ENCODE measurements around the gene BCAS1.

BCAS1 gene

GRCh38 chr20:53920647-53921245 is 149.6 kb downstream of the BCAS1 start:
- DNase-seq: no peak

DNA sequence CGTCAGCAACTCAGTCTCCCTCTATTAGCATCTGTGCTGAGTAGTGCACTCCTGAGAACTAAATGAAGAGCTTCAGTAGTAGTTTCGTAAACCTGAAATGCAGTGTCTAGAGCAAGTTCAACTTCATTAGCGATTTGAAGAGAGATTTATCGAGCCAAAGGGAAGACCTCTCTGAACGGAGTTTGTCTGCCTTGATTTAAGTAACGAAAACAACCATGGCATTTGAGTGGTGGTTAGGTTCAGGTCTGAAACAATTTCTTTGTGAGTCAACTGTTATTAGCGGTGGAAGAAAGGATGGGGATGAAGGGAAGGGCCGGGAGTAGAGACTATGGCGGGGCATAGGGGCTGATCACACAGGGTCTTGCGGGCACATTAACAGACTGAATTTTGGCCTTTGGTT is 150.5 kb downstream of the BCAS1 start:
- no peak for DNase-seq

- no peak for DNase-seq
Measured at GRCh38 chr20:53918949-53919361, 151.4 kb downstream of the BCAS1 start.

DNA sequence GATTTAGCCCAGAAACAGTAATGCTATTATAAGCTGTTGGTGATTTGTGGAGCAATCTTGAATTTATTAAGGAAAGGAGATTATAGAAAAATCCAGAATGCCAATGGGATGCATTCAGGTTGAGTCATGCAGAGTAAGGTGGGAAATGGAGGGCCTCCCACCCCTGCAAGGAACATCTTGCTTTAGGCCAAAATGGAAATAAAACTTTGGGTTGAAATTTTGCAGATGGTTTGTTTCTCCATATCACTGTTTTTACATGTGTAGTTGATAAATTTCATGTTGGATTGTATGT is 152.4 kb downstream of the BCAS1 start:
- no peak for DNase-seq

- DNase-seq: no peak
Measured at GRCh38 chr20:53917145-53918019, 153.0 kb downstream of the BCAS1 start.

GRCh38 chr20:53916173-53916512 is 154.3 kb downstream of the BCAS1 start:
- DNase-seq: no peak

DNA sequence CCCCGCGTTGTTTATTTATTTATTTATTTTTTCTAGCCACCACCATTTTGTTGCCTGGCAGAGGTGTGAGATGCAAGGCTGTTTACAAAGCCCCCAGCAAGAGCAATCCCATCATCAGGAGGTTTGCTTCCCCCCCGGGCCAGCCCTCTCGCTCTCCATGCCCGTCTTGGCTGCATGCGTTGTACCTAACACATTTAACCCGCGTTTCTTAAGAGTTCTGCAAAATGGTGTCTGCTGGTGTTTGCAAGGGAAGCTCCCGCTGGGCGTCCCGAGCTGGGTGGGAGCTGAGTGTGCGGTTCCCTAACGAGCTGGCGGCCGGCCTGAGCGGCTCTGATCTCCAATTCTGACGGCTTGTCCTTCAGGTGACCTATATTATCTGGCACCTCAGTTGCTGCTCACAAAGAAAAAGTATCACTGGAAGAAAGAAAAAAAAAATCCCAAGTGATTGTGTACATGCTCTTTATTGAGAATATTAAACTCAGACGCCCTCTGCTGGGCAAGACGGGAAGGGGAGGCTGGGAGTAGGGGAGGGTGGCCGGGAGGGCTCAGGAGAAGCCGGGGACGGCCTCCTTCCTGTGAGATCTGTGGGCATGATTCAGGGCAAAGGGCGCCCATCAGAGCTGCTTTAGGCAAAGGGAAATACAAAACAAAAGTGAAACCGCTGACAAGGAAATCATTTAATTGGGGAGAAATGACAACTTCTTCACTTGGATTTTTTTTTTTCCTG is 154.8 kb downstream of the BCAS1 start:
- peak; percentile 64 for DNase-seq

- DNase-seq: no peak
Measured at GRCh38 chr20:53914781-53915445, 155.5 kb downstream of the BCAS1 start.

GRCh38 chr20:53914091-53914780 is 156.2 kb downstream of the BCAS1 start:
- no peak for DNase-seq

DNA sequence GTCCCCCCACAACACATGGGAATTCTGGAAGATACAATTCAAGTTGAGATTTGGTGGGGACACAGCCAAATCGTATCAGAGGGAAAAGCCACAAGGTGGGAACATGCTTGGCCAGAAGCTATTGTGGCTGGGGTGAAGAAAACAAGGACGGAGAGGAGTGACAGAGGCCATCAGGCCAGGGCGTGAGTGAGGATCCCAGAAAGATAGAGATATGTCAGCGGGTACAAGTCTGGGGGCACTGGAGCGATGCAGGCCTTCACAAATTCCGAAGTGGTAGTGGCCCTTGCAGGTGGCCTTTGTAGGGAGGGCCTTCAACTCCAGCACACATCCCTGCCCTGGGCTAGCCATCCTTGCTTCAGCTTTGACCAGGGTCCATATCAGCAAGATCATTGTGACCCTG is 159.1 kb downstream of the BCAS1 start:
- DNase-seq: no peak

GRCh38 chr20:53910351-53911002 is 159.9 kb downstream of the BCAS1 start:
- no peak for DNase-seq

GRCh38 chr20:53907968-53908751 is 162.2 kb downstream of the BCAS1 start:
- no peak for DNase-seq

DNA sequence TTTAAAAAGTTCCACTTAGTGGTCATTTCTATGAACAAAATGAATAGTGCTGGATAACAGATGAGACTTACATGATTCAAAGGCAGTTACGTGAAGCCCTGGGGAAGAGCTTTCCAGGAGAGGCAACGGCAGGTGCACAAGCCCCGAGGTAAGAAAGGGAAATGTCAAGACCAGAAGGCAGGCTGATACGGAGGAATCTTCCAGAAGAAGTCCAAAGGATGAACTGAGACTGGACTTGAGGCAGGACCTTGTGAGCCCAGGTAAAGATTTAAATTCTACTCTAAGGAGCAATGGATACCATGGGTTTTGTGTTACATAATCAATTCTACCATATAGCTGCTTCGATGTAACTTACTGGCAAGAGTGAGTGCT is 164.6 kb downstream of the BCAS1 start:
- DNase-seq: no peak

GRCh38 chr20:53905019-53905819 is 165.2 kb downstream of the BCAS1 start:
- no peak for DNase-seq

DNA sequence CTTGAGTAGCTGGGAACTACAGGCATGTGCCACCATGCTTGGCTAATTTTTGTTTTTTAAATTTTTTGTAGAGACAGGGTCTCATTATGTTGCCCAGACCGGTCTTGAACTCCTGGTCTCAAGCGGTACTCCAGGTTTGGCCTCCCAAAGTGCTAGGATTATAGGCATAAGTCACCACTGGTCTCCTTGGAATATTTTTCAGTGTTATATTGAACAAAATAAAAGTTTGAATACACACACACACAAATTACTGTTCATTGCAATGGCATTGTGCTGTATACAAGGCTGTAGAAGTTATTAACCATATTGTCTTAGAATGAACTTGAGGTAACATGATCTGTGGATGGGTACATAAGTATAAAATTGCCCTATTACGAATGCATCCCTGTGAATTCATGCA is 166.1 kb downstream of the BCAS1 start:
- no peak for DNase-seq

DNA sequence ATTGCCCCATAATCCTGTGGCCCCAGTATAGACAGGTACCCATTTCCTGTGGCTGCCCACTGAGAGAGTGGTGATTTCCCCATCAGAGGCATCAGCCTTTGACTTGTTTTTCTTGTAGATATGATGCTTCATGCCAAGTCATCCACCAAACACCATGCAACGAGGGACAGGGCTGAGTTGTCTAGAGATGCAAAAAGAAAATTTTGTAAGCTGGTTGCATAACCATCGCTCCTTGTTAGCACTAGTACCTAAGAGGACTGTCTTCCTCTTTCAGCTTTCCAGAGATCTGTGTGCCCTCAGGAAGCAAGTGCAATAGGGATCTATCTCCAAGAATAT is 166.8 kb downstream of the BCAS1 start:
- no peak for DNase-seq

- no peak for DNase-seq
Measured at GRCh38 chr20:53902968-53903651, 167.3 kb downstream of the BCAS1 start.

DNA sequence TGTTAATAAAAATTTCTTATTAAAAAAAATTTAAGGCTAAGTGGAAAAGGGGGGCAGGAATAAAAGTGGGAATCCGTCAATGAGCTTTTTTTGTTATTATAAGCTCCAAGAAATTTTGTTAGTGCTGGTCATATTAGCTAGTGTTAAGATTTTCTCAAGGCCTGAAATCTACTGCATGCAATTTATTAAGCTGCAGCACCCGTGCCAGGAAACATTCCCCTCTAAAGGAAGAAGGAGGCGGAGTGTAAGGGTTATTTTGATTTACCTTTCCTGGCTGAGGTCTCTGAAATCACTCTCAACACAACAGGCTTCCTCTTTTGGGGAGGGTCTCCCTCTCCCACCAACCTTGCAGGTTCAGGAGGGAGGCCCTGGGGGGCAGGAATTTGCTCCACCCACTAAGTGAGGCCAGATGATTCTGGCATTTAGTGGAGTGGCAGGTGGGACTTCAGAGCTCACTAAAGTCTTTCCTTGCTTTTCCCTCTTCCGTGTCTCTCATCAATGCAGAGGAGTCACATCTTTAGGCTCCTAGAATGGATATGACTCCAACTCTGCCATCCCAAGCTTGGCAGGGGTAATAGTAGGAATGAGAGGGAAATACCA is 168.8 kb downstream of the BCAS1 start:
- DNase-seq: no peak

- no peak for DNase-seq
Measured at GRCh38 chr20:53901064-53901463, 169.3 kb downstream of the BCAS1 start.

Measured in NCI-H510A (cell line).